B cell (primary cell): ENCODE results near the gene PMF1. TPM values are rescaled to one million over a fixed set of nuclear protein-coding genes. Genes with fewer than 3 reads are reported as not detected.
A peak's percentile ranks its signal among the peaks of the same experiment; 100 is the strongest.

Experiments
- ATAC-seq: fragments of 200-7000 bp; cut with Tn5 transposase; one replicate; pipeline ENCODE4 v1.10.0; 2021; ENCODE audit warnings: low read depth, mild to moderate bottlenecking, moderate number of reproducible peaks, moderate library complexity
- CTCF ChIA-PET: fragments of 350-600 bp; sonication (Branson Sonifier 250); formaldehyde crosslinking; loops from one replicate; lab custom pipeline; 2021; ENCODE audit warnings: antibody characterized with exemption, inconsistent platforms; lab: Charles Lee
- POLR2A ChIA-PET: fragments of 350-600 bp; sonication (Branson Sonifier 250); formaldehyde crosslinking; loops from one replicate; lab custom pipeline; 2021; ENCODE audit warnings: antibody characterized with exemption; lab: Charles Lee
- DNase-seq: peaks from one replicate; pipeline ENCODE4 v3.0.0; 2013
- H2AFZ ChIP-seq: 2 replicates; pipeline ENCODE4 v1.6.1; 2012; ENCODE audit warnings: mild to moderate bottlenecking, low read depth, low read length; ENCODE audit not compliant: insufficient read depth, poor library complexity, severe bottlenecking
- H3K27ac ChIP-seq, 2 donors: 1 replicate in 1 of 2; 2 replicates in 1 of 2; pipeline ENCODE4 v1.5.1; 2012 to 2013; ENCODE audit warnings: low read length in 2 of 2, mild to moderate bottlenecking in 2 of 2, moderate library complexity in 1 of 2
- H3K27me3 ChIP-seq, 4 experiments: fragments of 200-600 bp in 1 of 4; sonication (generic) in 1 of 4; replicated peaks in 1 of 4; 1 replicate in 2 of 4; 2 replicates in 2 of 4; pipeline versions ENCODE4 v1.6.1 to v1.7.0; 2013 to 2016; ENCODE audit warnings: low read length in 3 of 4, mild to moderate bottlenecking in 2 of 4, mixed read lengths in 1 of 4, moderate library complexity in 1 of 4; ENCODE audit not compliant: insufficient read depth in 4 of 4, control insufficient read depth in 3 of 4; ENCODE audit errors: control extremely low read depth in 1 of 4
- H3K36me3 ChIP-seq, 2 experiments: replicated peaks in 1 of 2; 1 replicate in 1 of 2; 2 replicates in 1 of 2; pipeline versions ENCODE4 v1.6.1 to v1.7.1; 2013; ENCODE audit warnings: low read length in 1 of 2; ENCODE audit not compliant: insufficient read depth in 2 of 2, control insufficient read depth in 1 of 2; ENCODE audit errors: control extremely low read depth in 1 of 2, extremely low read depth in 1 of 2
- H3K4me1 ChIP-seq, 2 donors: fragments of 200-600 bp in 1 of 2; sonication (generic) in 1 of 2; 1 replicate in 1 of 2; 2 replicates in 1 of 2; pipeline versions ENCODE4 v1.5.1 to v1.6.1; 2013 to 2017; ENCODE audit warnings: low read length in 2 of 2; ENCODE audit not compliant: control insufficient read depth in 2 of 2, insufficient read depth in 2 of 2
- H3K4me2 ChIP-seq: replicated peaks from 2 replicates; pipeline ENCODE3; 2012; ENCODE audit warnings: mild to moderate bottlenecking, low read depth, low read length; ENCODE audit not compliant: poor library complexity, severe bottlenecking
- H3K4me3 ChIP-seq, 5 experiments: fragments of 200-600 bp in 1 of 5; sonication (generic) in 1 of 5; 1 replicate in 3 of 5; 2 replicates in 2 of 5; pipeline versions ENCODE4 v1.5.1 to v1.7.0; 2011 to 2016; ENCODE audit warnings: low read length in 4 of 5, mild to moderate bottlenecking in 4 of 5, low read depth in 2 of 5, control low read depth in 1 of 5, moderate library complexity in 1 of 5; ENCODE audit not compliant: insufficient read depth in 1 of 5; ENCODE audit errors: control extremely low read depth in 1 of 5, extremely low read depth in 1 of 5
- H3K79me2 ChIP-seq: fragments of 200-600 bp; sonication (generic); one replicate; pipeline ENCODE4 v1.6.0; 2016; ENCODE audit warnings: low read length; ENCODE audit not compliant: control insufficient read depth, insufficient read depth
- H3K9ac ChIP-seq: fragments of 200-600 bp; sonication (generic); 2 replicates; pipeline ENCODE4 v1.6.1; 2017; ENCODE audit warnings: mild to moderate bottlenecking, low read length, moderate library complexity
- H3K9me3 ChIP-seq, 3 donors: one replicate each; pipeline versions ENCODE4 v1.6.1 to v1.7.1; 2013; ENCODE audit warnings: low read length in 2 of 3; ENCODE audit not compliant: control insufficient read depth in 2 of 3, insufficient read depth in 1 of 3; ENCODE audit errors: control extremely low read depth in 1 of 3
- H4K20me1 ChIP-seq: 2 replicates; pipeline ENCODE4 v1.6.0; 2012; ENCODE audit warnings: mild to moderate bottlenecking, low read length; ENCODE audit not compliant: insufficient read depth, control insufficient read depth, poor library complexity, severe bottlenecking
- H3K27ac Mint-ChIP-seq: one replicate; pipeline ENCODE4 v1.8.0; 2021; ENCODE audit warnings: mixed read lengths
- H3K27me3 Mint-ChIP-seq: one replicate; pipeline ENCODE4 v1.8.0; 2021; ENCODE audit warnings: mixed read lengths
- H3K4me1 Mint-ChIP-seq: one replicate; pipeline ENCODE4 v1.8.0; 2021; ENCODE audit warnings: mixed read lengths
- H3K4me3 Mint-ChIP-seq: one replicate; pipeline ENCODE4 v1.8.0; 2021; ENCODE audit warnings: mixed read lengths
- H3K9me3 Mint-ChIP-seq: one replicate; pipeline ENCODE4 v1.8.0; 2022; ENCODE audit warnings: mixed read lengths; ENCODE audit not compliant: insufficient read depth
- EZH2 ChIP-seq: IDR thresholded peaks from 2 replicates; pipeline ENCODE4 v1.6.1; 2012; ENCODE audit warnings: borderline replicate concordance, low read depth, mild to moderate bottlenecking, moderate library complexity, low read length; ENCODE audit not compliant: insufficient read depth, poor library complexity, severe bottlenecking
- WGBS: methylation state at CpG from one replicate; pipeline ENCODE4 v1.1.5; 2013; ENCODE audit warnings: missing lambda C conversion rate; ENCODE audit not compliant: insufficient coverage; 5-methylcytosine and 5-hydroxymethylcytosine counted together
- intact Hi-C: fragments of 100-400 bp; cut with micrococcal nuclease; formaldehyde crosslinking; loops from one replicate; pipeline ENCODE4 v1.10.0; 2022
- polyA plus RNA-seq: library from polyadenylated mRNA; depleted of rRNA; stranded (reverse); fragments of >200 nt; gene quantifications from 2 replicates; pipeline ENCODE4 v1.2.3, GENCODE V29; 2012
- total RNA-seq, 2 donors: library from RNA; stranded (reverse); fragments of 120-200 nt in 1 of 2; gene quantifications; 1 replicate in 1 of 2; 2 replicates in 1 of 2; pipeline versions ENCODE4 v1.2.3 to v1.2.4, GENCODE V29; 2013 to 2022
- TF ChIP-seq, protein P1 (sequence below): fragments of 200-600 bp; IDR thresholded peaks from one replicate; pipeline ENCODE4 v1.8.0; 2022; ENCODE audit warnings: antibody characterized with exemption, mild to moderate bottlenecking

PMF1 gene
- total and polyA plus RNA-seq, 2 donors (not counting 1 experiment from before 2014, with no cell fraction given), result 58.3 to 101 TPM

DNA sequence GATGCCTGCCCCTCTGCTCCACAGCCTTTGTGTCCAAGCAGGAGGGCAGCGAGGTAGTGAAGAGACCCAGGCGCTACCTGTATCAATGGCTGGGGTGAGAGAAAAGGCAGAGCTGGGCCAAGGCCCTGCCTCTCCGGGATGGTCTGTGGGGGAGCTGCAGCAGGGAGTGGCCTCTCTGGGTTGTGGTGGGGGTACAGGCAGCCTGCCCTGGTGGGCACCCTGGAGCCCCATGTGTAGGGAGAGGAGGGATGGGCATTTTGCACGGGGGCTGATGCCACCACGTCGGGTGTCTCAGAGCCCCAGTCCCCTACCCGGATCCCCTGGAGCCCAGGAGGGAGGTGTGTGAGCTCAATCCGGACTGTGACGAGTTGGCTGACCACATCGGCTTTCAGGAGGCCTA, 29.9 kb downstream of the PMF1 start:
- Mint-ChIP-seq H3K27ac (no peak overlapping the region), H3K9me3 (no peaks in the 10 kb centered on the region), H3K4me1 (peaks cover 18% of the 10 kb centered on the region), H3K4me3 (no peak overlapping the region), H3K27me3 (peaks cover 7% of the 10 kb centered on the region)
- H3K9ac ChIP-seq, result no peak overlapping the region
- H2AFZ ChIP-seq, result no peak overlapping the region
- no peaks in the 10 kb centered on the region for H4K20me1 ChIP-seq
- peaks cover 2 to 22% of the 10 kb centered on the region in 2 experiments for H3K36me3 ChIP-seq
- CTCF ChIA-PET, result interaction anchor here (1.6 kb wide), 1 partner anchor 17 kb away, joined by 4 read pairs; no protein-coding TSS in a partner anchor
- peaks cover 0 to 3% (median 0%) of the 10 kb centered on the region in 3 donors for H3K9me3 ChIP-seq
- no peaks in the 10 kb centered on the region for H3K79me2 ChIP-seq
- 98% methylated on average over 8 of the region's 10 CpGs for WGBS
- no peak overlapping the region for H3K4me3 ChIP-seq
- H3K27ac ChIP-seq, result no peak overlapping the region
- DNase-seq, result no peak
- ATAC-seq, result no peak
- TF ChIP-seq EZH2, result no peak
- TF ChIP-seq, protein P1, sequence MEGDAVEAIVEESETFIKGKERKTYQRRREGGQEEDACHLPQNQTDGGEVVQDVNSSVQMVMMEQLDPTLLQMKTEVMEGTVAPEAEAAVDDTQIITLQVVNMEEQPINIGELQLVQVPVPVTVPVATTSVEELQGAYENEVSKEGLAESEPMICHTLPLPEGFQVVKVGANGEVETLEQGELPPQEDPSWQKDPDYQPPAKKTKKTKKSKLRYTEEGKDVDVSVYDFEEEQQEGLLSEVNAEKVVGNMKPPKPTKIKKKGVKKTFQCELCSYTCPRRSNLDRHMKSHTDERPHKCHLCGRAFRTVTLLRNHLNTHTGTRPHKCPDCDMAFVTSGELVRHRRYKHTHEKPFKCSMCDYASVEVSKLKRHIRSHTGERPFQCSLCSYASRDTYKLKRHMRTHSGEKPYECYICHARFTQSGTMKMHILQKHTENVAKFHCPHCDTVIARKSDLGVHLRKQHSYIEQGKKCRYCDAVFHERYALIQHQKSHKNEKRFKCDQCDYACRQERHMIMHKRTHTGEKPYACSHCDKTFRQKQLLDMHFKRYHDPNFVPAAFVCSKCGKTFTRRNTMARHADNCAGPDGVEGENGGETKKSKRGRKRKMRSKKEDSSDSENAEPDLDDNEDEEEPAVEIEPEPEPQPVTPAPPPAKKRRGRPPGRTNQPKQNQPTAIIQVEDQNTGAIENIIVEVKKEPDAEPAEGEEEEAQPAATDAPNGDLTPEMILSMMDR, result no peak
- peaks cover 14 to 15% of the 10 kb centered on the region in 2 donors for H3K4me1 ChIP-seq
- peaks cover 0 to 12% (median 0%) of the 10 kb centered on the region in 4 experiments for H3K27me3 ChIP-seq
- intact Hi-C loops, result no loop called here
- POLR2A ChIA-PET, result no interaction called here
- H3K4me2 ChIP-seq, result no peak overlapping the region

DNA sequence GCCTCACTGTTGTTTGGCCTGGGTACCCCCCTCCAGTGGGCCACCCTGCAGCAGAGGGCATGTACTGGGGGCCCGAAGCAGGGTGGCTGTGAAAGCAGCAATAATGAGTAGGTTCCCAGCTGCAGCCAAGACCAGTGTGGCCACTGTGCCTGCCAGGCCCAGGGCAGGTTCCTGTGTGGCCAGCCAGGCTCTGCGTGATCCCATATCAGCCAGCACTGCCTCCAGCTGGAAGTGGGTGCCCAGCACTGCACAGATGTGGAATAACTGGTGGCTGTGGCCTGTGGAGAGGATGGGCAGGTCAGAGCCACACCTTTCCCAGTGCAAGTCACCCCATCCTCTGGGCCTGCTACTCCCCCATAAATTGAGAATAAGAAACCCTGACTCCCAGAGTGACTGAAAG, 31.3 kb downstream of the PMF1 start:
- Histone ChIP-seq H3K79me2 (no peaks in the 10 kb centered on the region), H3K4me1 (peaks cover 14 to 15% of the 10 kb centered on the region in 2 donors), H3K27me3 (peaks cover 0 to 12% (median 0%) of the 10 kb centered on the region in 4 experiments), H4K20me1 (no peaks in the 10 kb centered on the region), H2AFZ (no peak overlapping the region), H3K36me3 (peaks cover 2 to 9% of the 10 kb centered on the region in 2 experiments), H3K4me2 (no peak overlapping the region), H3K27ac (no peak overlapping the region), H3K4me3 (no peak overlapping the region), H3K9me3 (peaks cover 0 to 3% (median 0%) of the 10 kb centered on the region in 3 donors), H3K9ac (no peak overlapping the region)
- no peak for ATAC-seq
- Mint-ChIP-seq H3K4me3 (peak overlapping the region; percentile 89), H3K27ac (no peak overlapping the region), H3K9me3 (no peaks in the 10 kb centered on the region), H3K27me3 (peaks cover 7% of the 10 kb centered on the region), H3K4me1 (peaks cover 18% of the 10 kb centered on the region)
- intact Hi-C loops, result no loop called here
- POLR2A ChIA-PET, result no interaction called here
- DNase-seq, result no peak
- no peak for TF ChIP-seq EZH2
- TF ChIP-seq, protein P1, result no peak
- CTCF ChIA-PET, result interaction anchor here (1.6 kb wide), 1 partner anchor 19 kb away, joined by 4 read pairs; no protein-coding TSS in a partner anchor
- WGBS, result 100% methylated on average over 2 of the region's 2 CpGs
